Measurements from ENCODE around the gene ARPC1B. TPM values are rescaled to one million over a fixed set of nuclear protein-coding genes. Genes with fewer than 3 reads are reported as not detected.
"Not testable (repeated sequence)": the region's sequence is repeated elsewhere in the genome, so short reads cannot be mapped to it uniquely, and the experiment has no call there.

Gene ARPC1B
- total RNA-seq, 1 donor from 2014 or later = 44.9 TPM

GRCh38 chr7:99407872-99408378 is 33.4 kb downstream of the ARPC1B start:
- Histone ChIP-seq H3K9me3 (ENCODE audit: control insufficient read depth in 3 of 3, low read length in 3 of 3) (no peaks in the 10 kb centered on the region), H3K9ac (ENCODE audit: low read depth in 1 of 3, low read length in 3 of 3) (peak overlapping the region; percentile 97 to 100 (median 98)), H3K27ac (ENCODE audit: low read depth, low read length) (peak overlapping the region; percentile 98), H3K4me3 (ENCODE audit: low read length in 3 of 3) (peak overlapping the region; percentile 97 to 100 (median 99)), H3K4me1 (ENCODE audit: control insufficient read depth in 3 of 3, insufficient read depth in 3 of 3, low read length in 3 of 3) (peaks cover 42 to 56% (median 44%) of the 10 kb centered on the region in 3 donors), H3K27me3 (ENCODE audit: control insufficient read depth in 3 of 3, insufficient read depth in 3 of 3, low read length in 3 of 3) (no peaks in the 10 kb centered on the region), H3K36me3 (ENCODE audit: control insufficient read depth in 3 of 3, insufficient read depth in 3 of 3, low read length in 3 of 3) (peaks cover 35 to 42% (median 36%) of the 10 kb centered on the region in 3 donors)

GRCh38 chr7:99408379-99409191 is 34.1 kb downstream of the ARPC1B start, which contains the start of the genes BUD31 and PDAP1:
Gene BUD31, plus strand, starts transcription at chr7:99408969. Its CDS starts 2,124 bp downstream, at chr7:99411093.
Gene PDAP1, minus strand, starts transcription at chr7:99408597. Its CDS starts 49 bp downstream, at chr7:99408548.
- no peaks in the 10 kb centered on the region for H3K9me3 ChIP-seq (ENCODE audit: control insufficient read depth in 3 of 3, low read length in 3 of 3)
- no peaks in the 10 kb centered on the region for H3K27me3 ChIP-seq (ENCODE audit: control insufficient read depth in 3 of 3, insufficient read depth in 3 of 3, low read length in 3 of 3)
- peaks cover 42 to 54% (median 43%) of the 10 kb centered on the region in 3 donors for H3K4me1 ChIP-seq (ENCODE audit: control insufficient read depth in 3 of 3, insufficient read depth in 3 of 3, low read length in 3 of 3)
- peak within 1 kb of the TSS; percentile 97 to 100 (median 98) for H3K9ac ChIP-seq (ENCODE audit: low read depth in 1 of 3, low read length in 3 of 3)
- peak within 1 kb of the TSS; percentile 97 to 100 (median 99) for H3K4me3 ChIP-seq (ENCODE audit: low read length in 3 of 3)
- peak within 1 kb of the TSS; percentile 98 for H3K27ac ChIP-seq (ENCODE audit: low read depth, low read length)
- peaks cover 33 to 42% (median 35%) of the 10 kb centered on the region in 3 donors for H3K36me3 ChIP-seq (ENCODE audit: control insufficient read depth in 3 of 3, insufficient read depth in 3 of 3, low read length in 3 of 3)

GRCh38 chr7:99409192-99409572 is 34.7 kb downstream of the ARPC1B start:
- Histone ChIP-seq H3K4me1 (ENCODE audit: control insufficient read depth in 3 of 3, insufficient read depth in 3 of 3, low read length in 3 of 3) (peaks cover 37 to 48% (median 38%) of the 10 kb centered on the region in 3 donors), H3K9ac (ENCODE audit: low read depth in 1 of 3, low read length in 3 of 3) (peak overlapping the region; percentile 97 to 100 (median 98)), H3K9me3 (ENCODE audit: control insufficient read depth in 3 of 3, low read length in 3 of 3) (no peaks in the 10 kb centered on the region), H3K27me3 (ENCODE audit: control insufficient read depth in 3 of 3, insufficient read depth in 3 of 3, low read length in 3 of 3) (no peaks in the 10 kb centered on the region), H3K27ac (ENCODE audit: low read depth, low read length) (peak overlapping the region; percentile 98), H3K4me3 (ENCODE audit: low read length in 3 of 3) (peak overlapping the region; percentile 97 to 100 (median 99)), H3K36me3 (ENCODE audit: control insufficient read depth in 3 of 3, insufficient read depth in 3 of 3, low read length in 3 of 3) (peaks cover 28 to 38% (median 29%) of the 10 kb centered on the region in 3 donors)

GRCh38 chr7:99409806-99410205 is 35.3 kb downstream of the ARPC1B start:
- peak overlapping the region; percentile 97 to 100 (median 98) for H3K9ac ChIP-seq (ENCODE audit: low read depth in 1 of 3, low read length in 3 of 3)
- H3K27me3 ChIP-seq (ENCODE audit: control insufficient read depth in 3 of 3, insufficient read depth in 3 of 3, low read length in 3 of 3) = no peaks in the 10 kb centered on the region
- no peaks in the 10 kb centered on the region for H3K9me3 ChIP-seq (ENCODE audit: control insufficient read depth in 3 of 3, low read length in 3 of 3)
- H3K27ac ChIP-seq (ENCODE audit: low read depth, low read length) = peak overlapping the region; percentile 98
- peaks cover 30 to 42% (median 32%) of the 10 kb centered on the region in 3 donors for H3K4me1 ChIP-seq (ENCODE audit: control insufficient read depth in 3 of 3, insufficient read depth in 3 of 3, low read length in 3 of 3)
- H3K4me3 ChIP-seq (ENCODE audit: low read length in 3 of 3) = peak overlapping the region; percentile 97 to 100 (median 99)
- peaks cover 25 to 38% (median 26%) of the 10 kb centered on the region in 3 donors for H3K36me3 ChIP-seq (ENCODE audit: control insufficient read depth in 3 of 3, insufficient read depth in 3 of 3, low read length in 3 of 3)

GRCh38 chr7:99410635-99411034 is 36.1 kb downstream of the ARPC1B start:
- no peak overlapping the region for H3K27ac ChIP-seq (ENCODE audit: low read depth, low read length)
- no peak overlapping the region for H3K4me3 ChIP-seq (ENCODE audit: low read length in 3 of 3)
- peaks cover 30 to 39% (median 30%) of the 10 kb centered on the region in 3 donors for H3K36me3 ChIP-seq (ENCODE audit: control insufficient read depth in 3 of 3, insufficient read depth in 3 of 3, low read length in 3 of 3)
- H3K4me1 ChIP-seq (ENCODE audit: control insufficient read depth in 3 of 3, insufficient read depth in 3 of 3, low read length in 3 of 3) = peaks cover 29 to 34% (median 30%) of the 10 kb centered on the region in 3 donors
- H3K27me3 ChIP-seq (ENCODE audit: control insufficient read depth in 3 of 3, insufficient read depth in 3 of 3, low read length in 3 of 3) = no peaks in the 10 kb centered on the region
- no peak overlapping the region for H3K9ac ChIP-seq (ENCODE audit: low read depth in 1 of 3, low read length in 3 of 3)
- H3K9me3 ChIP-seq (ENCODE audit: control insufficient read depth in 3 of 3, low read length in 3 of 3) = no peaks in the 10 kb centered on the region

GRCh38 chr7:99415513-99416127 is 41.1 kb downstream of the ARPC1B start:
- H3K27ac ChIP-seq (ENCODE audit: low read depth, low read length); H3K4me3 ChIP-seq (ENCODE audit: low read length in 3 of 3); H3K9ac ChIP-seq (ENCODE audit: low read depth in 1 of 3, low read length in 3 of 3); H3K4me1 ChIP-seq (ENCODE audit: control insufficient read depth in 3 of 3, insufficient read depth in 3 of 3, low read length in 3 of 3); H3K9me3 ChIP-seq (ENCODE audit: control insufficient read depth in 3 of 3, low read length in 3 of 3); H3K27me3 ChIP-seq (ENCODE audit: control insufficient read depth in 3 of 3, insufficient read depth in 3 of 3, low read length in 3 of 3): not testable (repeated sequence)
- H3K36me3 ChIP-seq (ENCODE audit: control insufficient read depth in 3 of 3, insufficient read depth in 3 of 3, low read length in 3 of 3) = peaks cover 68 to 77% (median 69%) of the 10 kb centered on the region in 3 donors

GRCh38 chr7:99418260-99418659 is 43.7 kb downstream of the ARPC1B start:
- Histone ChIP-seq H3K4me3 (ENCODE audit: low read length in 3 of 3) (no peak overlapping the region), H3K27ac (ENCODE audit: low read depth, low read length) (no peak overlapping the region), H3K36me3 (ENCODE audit: control insufficient read depth in 3 of 3, insufficient read depth in 3 of 3, low read length in 3 of 3) (peaks cover 59 to 64% (median 61%) of the 10 kb centered on the region in 3 donors), H3K9ac (ENCODE audit: low read depth in 1 of 3, low read length in 3 of 3) (no peak overlapping the region), H3K4me1 (ENCODE audit: control insufficient read depth in 3 of 3, insufficient read depth in 3 of 3, low read length in 3 of 3) (no peaks in the 10 kb centered on the region), H3K27me3 (ENCODE audit: control insufficient read depth in 3 of 3, insufficient read depth in 3 of 3, low read length in 3 of 3) (no peaks in the 10 kb centered on the region), H3K9me3 (ENCODE audit: control insufficient read depth in 3 of 3, low read length in 3 of 3) (no peaks in the 10 kb centered on the region)

- no peaks in the 10 kb centered on the region for H3K9me3 ChIP-seq (ENCODE audit: control insufficient read depth in 3 of 3, low read length in 3 of 3)
- no peak overlapping the region for H3K4me3 ChIP-seq (ENCODE audit: low read length in 3 of 3)
- no peaks in the 10 kb centered on the region for H3K4me1 ChIP-seq (ENCODE audit: control insufficient read depth in 3 of 3, insufficient read depth in 3 of 3, low read length in 3 of 3)
- no peaks in the 10 kb centered on the region for H3K27me3 ChIP-seq (ENCODE audit: control insufficient read depth in 3 of 3, insufficient read depth in 3 of 3, low read length in 3 of 3)
- no peak overlapping the region for H3K9ac ChIP-seq (ENCODE audit: low read depth in 1 of 3, low read length in 3 of 3)
- H3K27ac ChIP-seq (ENCODE audit: low read depth, low read length) = no peak overlapping the region
- peaks cover 66 to 75% (median 69%) of the 10 kb centered on the region in 3 donors for H3K36me3 ChIP-seq (ENCODE audit: control insufficient read depth in 3 of 3, insufficient read depth in 3 of 3, low read length in 3 of 3)
Measured at GRCh38 chr7:99419323-99420021, 44.9 kb downstream of the ARPC1B start.

- Histone ChIP-seq H3K4me3 (ENCODE audit: low read length in 3 of 3) (no peak overlapping the region), H3K27me3 (ENCODE audit: control insufficient read depth in 3 of 3, insufficient read depth in 3 of 3, low read length in 3 of 3) (no peaks in the 10 kb centered on the region), H3K36me3 (ENCODE audit: control insufficient read depth in 3 of 3, insufficient read depth in 3 of 3, low read length in 3 of 3) (peaks cover 68 to 77% (median 71%) of the 10 kb centered on the region in 3 donors), H3K27ac (ENCODE audit: low read depth, low read length) (no peak overlapping the region), H3K9ac (ENCODE audit: low read depth in 1 of 3, low read length in 3 of 3) (no peak overlapping the region), H3K4me1 (ENCODE audit: control insufficient read depth in 3 of 3, insufficient read depth in 3 of 3, low read length in 3 of 3) (no peaks in the 10 kb centered on the region), H3K9me3 (ENCODE audit: control insufficient read depth in 3 of 3, low read length in 3 of 3) (no peaks in the 10 kb centered on the region)
Measured at GRCh38 chr7:99420213-99420612, 45.7 kb downstream of the ARPC1B start.

All from skeletal muscle tissue (tissue), 4 donors.